Stimulated activated CD4-positive, alpha-beta T cell treated with anti-CD3 and anti-CD28 coated beads, Interleukin-12 subunit alpha, Interleukin-12 subunit beta, amount 100 ng/mL, for 4 hours (primary cell): ENCODE data around the gene DEPDC1B.
"Not testable (repeated sequence)": the region's sequence is repeated elsewhere in the genome, so short reads cannot be mapped to it uniquely, and the experiment has no call there.

ENCODE experiments used
- DNase-seq: peaks from one replicate; pipeline ENCODE4 v3.0.0-alpha.2; 2020

The DEPDC1B gene

DNA sequence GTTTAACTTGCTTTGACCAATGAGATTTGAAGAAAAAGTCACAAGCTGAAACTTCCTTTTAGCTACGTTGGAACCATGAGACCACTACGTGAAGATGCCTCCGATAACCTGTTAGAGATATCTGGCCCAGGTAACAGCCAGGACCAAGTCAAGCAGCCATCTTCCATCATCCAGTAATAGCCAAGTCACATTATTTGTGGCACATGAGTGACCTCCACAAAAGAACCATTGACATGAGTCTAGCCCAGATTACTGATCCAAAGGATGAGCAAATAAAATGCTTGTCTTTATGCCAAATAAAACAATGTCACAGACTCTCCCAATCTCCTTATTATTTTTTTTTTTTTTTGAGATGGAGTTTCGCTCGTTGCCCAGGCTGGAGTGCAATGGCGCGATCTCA, 1.6 kb downstream of the DEPDC1B start:
- no peak for DNase-seq

DNA sequence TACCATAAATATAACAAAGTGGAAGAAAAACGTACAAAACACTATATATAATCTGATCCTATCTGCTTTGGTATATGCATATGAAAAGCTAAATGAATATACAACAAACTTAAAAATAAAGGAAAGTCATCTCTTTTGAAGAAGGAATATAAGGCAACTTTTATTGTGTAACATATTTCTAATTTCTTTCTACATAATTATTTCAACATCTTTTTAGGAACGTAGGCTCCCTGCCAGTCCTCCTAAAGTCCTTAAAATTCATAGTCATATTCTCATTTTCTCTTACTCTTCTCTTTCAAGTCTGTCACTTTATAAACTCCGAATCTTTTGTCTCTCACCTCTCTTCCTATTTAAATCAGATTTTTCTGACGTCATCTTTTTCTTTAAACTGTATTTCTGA, 9.6 kb downstream of the DEPDC1B start:
- DNase-seq: no peak

DNA sequence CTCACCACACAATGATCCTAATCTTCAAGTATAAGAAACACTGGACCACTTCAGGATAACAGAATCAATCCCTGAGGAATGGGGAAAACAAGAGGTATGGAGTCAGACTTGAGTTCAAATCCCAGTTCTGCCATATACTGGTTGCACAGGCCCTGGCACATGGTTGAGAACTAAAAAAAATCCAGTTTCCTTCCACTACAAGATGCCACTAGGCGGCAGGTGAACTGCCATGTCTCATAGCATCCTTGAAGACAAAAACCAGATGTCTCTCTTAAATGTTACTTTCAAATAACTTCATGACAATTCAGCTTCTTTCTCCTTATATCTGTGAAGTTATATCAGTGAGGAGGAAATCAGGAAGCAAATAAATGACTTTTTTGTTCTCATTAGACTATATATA, 11.0 kb downstream of the DEPDC1B start:
- DNase-seq: no peak

GRCh38 chr5:60687927-60688720, 11.8 kb downstream of the DEPDC1B start:
- DNase-seq: no peak

- no peak for DNase-seq
Measured at GRCh38 chr5:60686157-60686556, 13.8 kb downstream of the DEPDC1B start.

- DNase-seq: no peak
Measured at GRCh38 chr5:60685700-60686099, 14.3 kb downstream of the DEPDC1B start.

GRCh38 chr5:60685028-60685427, 14.9 kb downstream of the DEPDC1B start:
- DNase-seq: no peak

DNA sequence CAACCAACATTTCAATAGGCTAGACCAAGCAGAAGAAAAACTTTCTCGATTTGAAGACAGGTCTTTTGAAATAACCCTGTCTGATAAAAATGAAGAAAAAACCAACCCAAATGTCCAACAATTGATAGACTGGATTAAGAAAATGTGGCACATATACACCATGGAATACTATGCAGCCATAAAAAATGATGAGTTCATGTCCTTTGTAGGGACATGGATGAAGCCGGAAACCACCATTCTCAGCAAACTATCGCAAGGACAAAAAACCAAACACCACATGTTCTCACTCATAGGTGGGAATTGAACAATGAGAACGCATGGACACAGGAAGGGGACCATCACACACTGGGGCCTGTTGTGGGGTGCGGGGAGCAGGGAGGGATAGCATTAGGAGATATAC, 18.0 kb downstream of the DEPDC1B start:
- not testable (repeated sequence) for DNase-seq

- no peak for DNase-seq
Measured at GRCh38 chr5:60679816-60680215, 20.1 kb downstream of the DEPDC1B start.

GRCh38 chr5:60677850-60678664, 21.9 kb downstream of the DEPDC1B start:
- DNase-seq: no peak

DNA sequence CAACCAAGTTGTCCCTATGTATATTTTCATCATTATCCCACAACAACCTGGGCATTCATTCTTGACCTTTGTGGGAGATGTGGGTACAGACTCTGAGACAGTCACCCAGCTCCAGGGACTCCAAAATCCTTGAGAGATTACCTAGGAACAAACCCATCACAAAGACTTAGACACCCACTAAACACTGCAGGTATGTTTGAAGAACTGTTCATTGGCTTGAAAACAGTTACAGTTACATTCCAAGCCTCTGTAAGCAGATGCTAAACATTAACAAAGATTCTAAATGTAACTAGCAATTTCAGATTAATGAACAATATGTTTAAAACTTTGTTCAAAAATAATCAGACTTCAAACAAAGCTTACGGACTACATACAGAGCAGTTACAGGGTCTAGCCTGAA, 24.7 kb downstream of the DEPDC1B start:
- DNase-seq: no peak

GRCh38 chr5:60674251-60675069, 25.5 kb downstream of the DEPDC1B start:
- no peak for DNase-seq

DNA sequence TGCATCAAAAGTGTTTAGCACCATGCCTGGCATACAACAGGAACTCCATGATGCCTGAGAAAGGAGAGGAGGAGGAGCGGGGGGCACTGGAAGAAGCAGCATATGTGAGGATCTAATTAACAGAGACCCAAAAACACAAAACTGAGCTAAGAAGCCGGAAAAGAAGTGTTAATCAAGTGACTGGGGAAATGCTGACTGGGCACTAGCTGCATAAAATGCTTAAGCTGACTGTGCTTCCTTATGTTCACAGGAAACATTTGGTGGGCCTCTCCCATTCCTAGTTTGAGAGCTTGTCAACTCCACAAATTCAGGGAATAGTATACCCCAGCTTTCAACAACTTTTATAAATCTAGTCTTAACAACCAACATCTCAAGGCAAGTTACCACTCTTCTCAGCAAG, 26.6 kb downstream of the DEPDC1B start:
- DNase-seq: no peak

DNA sequence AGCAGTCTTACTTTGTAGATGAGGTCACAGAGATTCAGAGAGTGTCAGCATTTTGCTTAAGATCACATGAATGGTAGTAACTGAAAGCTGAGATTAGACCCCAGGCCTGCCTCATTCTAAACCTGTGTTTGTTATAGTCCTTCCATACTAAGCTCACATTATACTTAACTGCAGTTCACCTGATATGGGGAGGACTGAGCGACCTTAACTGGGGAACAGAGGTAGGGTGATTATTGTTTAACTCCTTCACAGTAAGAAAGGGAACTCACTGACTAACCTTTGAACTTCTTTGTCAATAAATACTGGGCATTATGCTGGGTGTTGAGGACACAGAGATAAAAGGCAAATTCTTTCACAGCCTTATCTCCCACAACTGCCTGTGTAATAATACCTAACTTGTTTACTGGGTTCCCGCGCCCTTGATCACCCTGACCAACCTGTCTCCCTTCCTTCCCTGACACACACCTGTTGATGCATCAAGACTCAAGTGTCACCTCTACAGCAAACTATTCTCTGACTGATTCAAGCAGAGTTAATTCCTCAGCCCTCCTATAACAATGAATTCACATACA, 27.2 kb downstream of the DEPDC1B start:
- DNase-seq: no peak

- DNase-seq: no peak
Measured at GRCh38 chr5:60671899-60672692, 27.9 kb downstream of the DEPDC1B start.

- DNase-seq: no peak
Measured at GRCh38 chr5:60670749-60671148, 29.2 kb downstream of the DEPDC1B start.

DNA sequence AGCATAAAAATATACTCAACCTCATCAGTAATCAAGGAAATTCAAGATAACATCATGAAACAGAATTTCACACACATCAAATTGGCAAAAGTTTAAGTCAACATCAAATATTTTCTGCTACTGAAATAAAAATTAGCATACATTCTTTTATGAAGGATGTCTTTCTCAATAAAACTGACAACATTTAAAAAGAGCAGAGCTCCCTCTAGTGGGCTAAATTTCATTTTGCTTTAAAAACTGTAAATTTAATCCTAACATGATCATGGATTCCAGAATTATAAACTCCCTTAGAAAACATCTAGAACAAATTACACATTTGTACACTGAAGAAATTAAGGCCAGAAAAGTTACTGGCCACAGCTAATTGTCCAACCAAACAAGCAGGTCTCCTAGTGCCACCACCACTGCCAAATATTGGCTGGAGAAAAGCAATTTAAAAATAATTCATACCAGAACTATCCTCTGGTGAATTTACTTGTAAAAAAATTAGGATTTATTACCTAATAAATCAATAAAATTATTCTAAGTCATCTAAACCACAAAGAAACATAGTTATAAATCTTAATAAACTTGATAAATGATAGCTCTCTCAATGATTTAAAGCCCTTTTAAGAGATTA, 31.2 kb downstream of the DEPDC1B start:
- DNase-seq: no peak

- no peak for DNase-seq
Measured at GRCh38 chr5:60651872-60652620, 47.9 kb downstream of the DEPDC1B start.

DNA sequence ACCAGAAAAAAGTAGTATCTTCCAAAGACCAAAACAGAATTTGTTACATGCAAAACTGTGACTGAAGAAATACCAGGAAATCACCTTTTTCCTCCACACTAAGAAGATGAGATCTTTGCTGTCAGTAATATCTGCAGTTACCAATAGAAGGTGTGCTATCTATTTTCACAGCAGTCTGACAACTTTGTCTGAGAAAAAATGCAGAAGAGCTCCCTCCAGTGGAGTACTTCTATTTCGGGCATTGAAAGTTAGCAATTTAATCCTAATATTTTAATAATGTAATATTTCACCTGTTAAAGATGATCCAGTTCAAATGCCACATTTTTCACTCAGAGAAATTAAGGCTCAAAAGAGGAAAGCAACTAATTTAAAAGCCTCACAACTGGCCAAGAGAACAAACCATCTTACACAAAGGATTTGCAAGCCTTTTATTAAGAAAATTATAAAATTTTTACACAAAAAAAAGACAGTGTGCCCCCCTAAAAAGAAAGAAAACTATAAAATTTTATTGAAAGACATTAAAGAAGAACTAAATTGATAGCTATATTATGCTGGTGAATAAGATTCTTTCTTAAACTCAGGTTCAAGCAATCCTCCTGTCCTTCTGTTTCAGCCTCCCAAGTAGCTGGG, 50.6 kb downstream of the DEPDC1B start:
- DNase-seq: no peak

DNA sequence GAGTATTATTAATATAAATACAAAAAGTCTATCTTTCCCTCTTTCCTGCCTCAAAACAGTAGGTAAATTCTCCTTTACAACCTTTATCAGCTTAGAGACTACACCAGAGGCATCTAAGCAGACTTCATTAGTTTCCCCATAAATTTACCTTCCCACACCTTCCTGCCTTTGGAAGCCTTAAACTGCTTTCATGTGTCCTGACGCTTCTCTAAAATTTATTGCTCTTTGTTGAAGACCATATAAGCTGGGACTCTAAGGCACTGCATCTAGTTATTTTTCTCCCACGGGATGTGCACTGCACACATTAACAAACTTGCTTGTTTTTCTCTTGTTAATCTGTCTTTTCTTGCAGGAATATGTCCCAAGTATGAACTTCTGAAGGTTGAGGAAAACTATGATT, 51.8 kb downstream of the DEPDC1B start:
- no peak for DNase-seq
